ENCODE data around the gene SNCB.

SNCB gene

DNA sequence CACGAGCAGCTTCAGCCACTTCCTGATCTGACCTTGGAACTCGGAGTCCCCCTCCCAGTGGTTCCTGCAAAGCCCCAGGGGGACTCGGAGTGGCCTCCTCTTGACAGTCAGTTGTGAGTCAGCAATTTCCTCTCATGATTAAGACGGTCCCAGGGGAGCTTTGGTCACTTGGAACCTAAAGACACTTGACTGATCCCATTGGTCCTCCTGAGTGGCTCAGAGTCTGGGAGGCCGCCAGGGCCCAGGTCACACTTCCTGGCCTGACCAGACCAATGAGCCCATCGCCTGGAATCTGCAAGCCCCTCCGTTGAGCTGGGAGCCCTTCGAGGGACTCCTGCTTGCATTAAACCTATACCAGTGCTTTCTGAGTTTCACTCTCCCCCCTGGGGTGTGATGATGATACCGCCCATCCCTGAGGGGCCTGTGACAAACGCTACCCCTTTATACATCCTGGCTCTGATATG is 46.1 kb upstream of the SNCB start:
- TF ChIP-seq CEBPB (IDR thresholded peaks at IDR 0.05) (no peak), EGR1 (IDR thresholded peaks at IDR 0.05) (no peak), TCF12 (IDR thresholded peaks at IDR 0.05; ENCODE audit: low read depth) (no peak), YY1 (IDR thresholded peaks at IDR 0.05; ENCODE audit: low read depth) (no peak), REST (IDR thresholded peaks at IDR 0.05; ENCODE audit: low read depth) (no peak), ZBTB7A (IDR thresholded peaks at IDR 0.05; ENCODE audit: low read depth) (no peak), NFIC (IDR thresholded peaks at IDR 0.05) (no peak), USF1 (IDR thresholded peaks at IDR 0.05) (no peak), EP300 (IDR thresholded peaks at IDR 0.05; ENCODE audit: borderline replicate concordance) (no peak), FOXM1 (IDR thresholded peaks at IDR 0.05; ENCODE audit: borderline replicate concordance, low read depth) (no peak), RAD21 (IDR thresholded peaks at IDR 0.05; ENCODE audit: low read depth) (no peak), TAF1 (IDR thresholded peaks at IDR 0.05; ENCODE audit: low read depth) (no peak), TEAD4 (IDR thresholded peaks at IDR 0.05) (no peak), CREB1 (IDR thresholded peaks at IDR 0.05; ENCODE audit: low read depth) (no peak)

DNA sequence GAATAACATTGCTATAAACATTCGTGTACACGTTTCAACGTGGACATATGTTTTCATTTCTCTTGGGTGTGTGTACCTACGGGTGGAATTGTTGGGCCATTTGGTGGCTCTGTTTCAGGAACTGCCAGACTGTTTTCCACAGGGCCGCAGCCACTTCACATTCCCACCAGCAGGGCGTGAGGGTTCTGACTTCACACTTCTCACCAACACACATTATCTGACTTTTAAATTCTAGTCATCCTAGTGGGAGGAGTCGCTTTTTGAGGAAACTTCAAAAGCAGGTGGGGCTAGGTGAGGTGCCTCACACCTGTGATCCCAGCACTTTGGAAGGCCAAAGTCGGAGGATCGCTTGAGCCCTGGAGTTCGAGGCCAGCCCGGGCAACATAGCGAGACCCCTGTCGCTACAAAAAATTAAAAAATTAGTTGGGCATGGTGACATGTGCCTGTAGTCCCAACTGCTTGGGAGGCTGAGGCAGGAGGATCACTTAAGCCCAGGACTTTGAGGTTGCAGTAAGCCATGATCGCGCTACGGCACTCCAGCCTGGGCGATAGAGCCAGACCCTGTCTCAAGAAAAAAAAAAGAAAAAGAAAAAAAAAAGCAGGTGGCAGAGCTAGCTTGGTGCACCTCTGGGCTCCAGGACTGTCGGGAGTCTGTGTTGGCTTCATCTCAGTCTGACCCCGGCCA is 45.5 kb upstream of the SNCB start:
- 0 out of 2 replicates have a peak, but pooled peaks have one; percentile 17 for TF ChIP-seq RAD21 (IDR thresholded peaks at IDR 0.05; ENCODE audit: low read depth)
- TF ChIP-seq YY1 (IDR thresholded peaks at IDR 0.05; ENCODE audit: low read depth): no peak
- TF ChIP-seq FOXM1 (IDR thresholded peaks at IDR 0.05; ENCODE audit: borderline replicate concordance, low read depth): no peak
- no peak for TF ChIP-seq REST (IDR thresholded peaks at IDR 0.05; ENCODE audit: low read depth)
- no peak for TF ChIP-seq CREB1 (IDR thresholded peaks at IDR 0.05; ENCODE audit: low read depth)
- peak; percentile 86 for TF ChIP-seq TEAD4 (IDR thresholded peaks at IDR 0.05)

DNA sequence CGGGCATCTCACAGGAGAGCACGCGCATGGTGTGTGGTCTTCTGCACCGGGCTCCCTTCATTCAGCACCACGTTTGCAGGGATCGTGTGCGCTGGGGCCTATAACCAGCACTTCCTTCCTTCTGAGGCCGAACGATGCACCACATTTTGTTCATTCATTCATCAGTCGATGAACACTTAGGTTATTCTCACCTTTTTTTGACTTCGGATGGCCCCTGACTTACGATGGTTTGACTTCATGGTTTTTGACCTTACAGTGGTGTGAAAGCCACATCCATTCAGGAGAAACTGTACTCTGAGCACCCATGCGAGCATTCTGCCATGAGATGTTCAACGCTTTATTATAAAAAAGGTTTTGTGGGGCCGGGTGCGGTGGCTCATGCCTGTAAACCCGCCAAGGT is 44.5 kb upstream of the SNCB start:
- no peak for TF ChIP-seq REST (IDR thresholded peaks at IDR 0.05; ENCODE audit: low read depth)

DNA sequence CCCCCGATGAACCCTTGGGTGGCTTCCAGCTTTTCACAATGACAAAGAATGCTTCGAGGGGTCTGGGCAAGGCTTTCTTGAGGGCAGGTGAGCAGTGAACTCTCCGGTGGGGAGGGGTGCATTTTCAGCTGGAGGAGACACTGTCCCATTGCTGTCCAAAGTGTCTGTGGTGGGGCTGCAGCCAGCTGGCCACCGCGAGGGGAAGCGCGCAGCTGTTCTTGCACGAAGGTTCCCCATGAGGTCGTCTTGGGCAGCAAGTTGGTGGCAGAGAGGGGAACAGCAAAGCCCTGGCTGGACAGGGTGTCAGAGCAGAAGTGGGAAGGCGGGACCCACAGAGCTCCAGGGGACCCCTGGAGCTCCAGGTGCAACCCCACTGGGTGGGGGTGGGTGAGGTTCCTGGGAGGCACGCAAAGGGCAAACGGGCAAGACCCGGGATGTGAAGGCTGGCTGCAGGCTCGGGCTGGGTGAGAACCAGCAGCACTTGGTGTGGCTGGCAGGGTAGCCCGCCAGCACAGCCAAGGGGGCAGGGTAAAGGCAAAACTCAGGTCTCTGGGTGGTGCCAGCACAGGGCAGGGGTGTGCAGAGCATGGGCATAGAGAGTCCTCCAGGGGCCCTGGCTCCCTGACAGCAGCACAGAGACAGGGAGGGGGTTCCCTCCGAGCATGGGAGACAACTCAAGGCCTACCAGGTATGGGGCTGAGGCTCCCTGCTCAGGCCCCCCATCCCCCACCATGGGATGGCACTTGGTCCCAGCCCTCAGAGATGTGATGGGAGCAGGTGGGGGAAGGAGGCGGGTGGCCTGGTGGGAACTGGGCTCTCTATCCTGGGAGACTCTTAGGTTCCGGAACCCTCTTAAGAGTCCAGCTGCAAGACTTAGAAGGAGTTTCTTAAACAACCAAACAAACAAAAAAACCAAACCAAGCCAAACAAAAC is 43.6 kb upstream of the SNCB start:
- TF ChIP-seq CREB1 (IDR thresholded peaks at IDR 0.05; ENCODE audit: low read depth): no peak
- no peak for TF ChIP-seq FOXM1 (IDR thresholded peaks at IDR 0.05; ENCODE audit: borderline replicate concordance, low read depth)
- TF ChIP-seq TAF1 (IDR thresholded peaks at IDR 0.05; ENCODE audit: low read depth): no peak
- no peak for TF ChIP-seq NFIC (IDR thresholded peaks at IDR 0.05)

DNA sequence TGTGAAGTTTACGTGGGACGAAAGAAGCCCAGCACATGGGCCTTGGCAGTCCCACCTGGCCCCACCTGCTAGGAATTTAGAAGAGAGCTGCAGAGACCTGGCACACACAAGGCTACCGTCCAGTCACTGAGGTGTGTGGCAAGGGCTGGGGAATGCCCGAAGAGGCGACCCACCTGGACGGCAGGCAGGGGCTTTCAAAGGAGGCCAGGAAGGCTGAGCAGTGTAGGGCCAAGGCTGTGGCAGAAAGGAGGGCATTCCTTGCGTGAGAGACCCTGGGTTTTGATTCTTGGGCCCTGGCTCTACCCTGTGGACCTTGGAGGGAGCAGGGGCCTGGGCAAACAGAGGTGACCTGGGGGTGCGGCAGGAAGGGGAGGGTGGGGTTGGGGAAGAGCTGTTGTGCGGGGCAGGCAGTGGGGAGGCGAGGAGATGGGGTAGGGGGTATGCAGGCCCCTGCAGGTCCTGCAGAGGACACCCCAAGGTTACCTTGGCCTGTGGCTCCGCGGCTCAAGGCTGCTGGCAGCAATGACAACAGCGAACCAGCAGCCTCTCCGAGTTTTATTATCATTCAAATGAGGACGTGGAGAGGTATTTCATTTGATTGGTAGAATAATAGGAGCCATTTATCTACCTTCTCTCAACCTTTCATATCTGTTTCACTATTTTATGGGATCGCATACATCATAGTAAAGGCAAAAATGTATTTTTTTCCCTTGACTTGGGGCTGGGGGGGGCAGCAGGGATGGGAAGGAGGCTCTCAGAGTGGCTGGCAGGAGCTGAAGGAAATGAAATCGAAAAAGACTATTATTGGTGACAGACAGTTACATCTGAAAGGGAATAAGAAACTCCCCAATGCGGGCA is 41.8 kb upstream of the SNCB start:
- TF ChIP-seq CREB1 (IDR thresholded peaks at IDR 0.05; ENCODE audit: low read depth) (no peak), CEBPB (IDR thresholded peaks at IDR 0.05) (no peak), RAD21 (IDR thresholded peaks at IDR 0.05; ENCODE audit: low read depth) (no peak)
